Measurements from ENCODE around the gene MYO18B.
"Not testable (repeated sequence)": the region's sequence is repeated elsewhere in the genome, so short reads cannot be mapped to it uniquely, and the experiment has no call there.

MYO18B gene, protein sequence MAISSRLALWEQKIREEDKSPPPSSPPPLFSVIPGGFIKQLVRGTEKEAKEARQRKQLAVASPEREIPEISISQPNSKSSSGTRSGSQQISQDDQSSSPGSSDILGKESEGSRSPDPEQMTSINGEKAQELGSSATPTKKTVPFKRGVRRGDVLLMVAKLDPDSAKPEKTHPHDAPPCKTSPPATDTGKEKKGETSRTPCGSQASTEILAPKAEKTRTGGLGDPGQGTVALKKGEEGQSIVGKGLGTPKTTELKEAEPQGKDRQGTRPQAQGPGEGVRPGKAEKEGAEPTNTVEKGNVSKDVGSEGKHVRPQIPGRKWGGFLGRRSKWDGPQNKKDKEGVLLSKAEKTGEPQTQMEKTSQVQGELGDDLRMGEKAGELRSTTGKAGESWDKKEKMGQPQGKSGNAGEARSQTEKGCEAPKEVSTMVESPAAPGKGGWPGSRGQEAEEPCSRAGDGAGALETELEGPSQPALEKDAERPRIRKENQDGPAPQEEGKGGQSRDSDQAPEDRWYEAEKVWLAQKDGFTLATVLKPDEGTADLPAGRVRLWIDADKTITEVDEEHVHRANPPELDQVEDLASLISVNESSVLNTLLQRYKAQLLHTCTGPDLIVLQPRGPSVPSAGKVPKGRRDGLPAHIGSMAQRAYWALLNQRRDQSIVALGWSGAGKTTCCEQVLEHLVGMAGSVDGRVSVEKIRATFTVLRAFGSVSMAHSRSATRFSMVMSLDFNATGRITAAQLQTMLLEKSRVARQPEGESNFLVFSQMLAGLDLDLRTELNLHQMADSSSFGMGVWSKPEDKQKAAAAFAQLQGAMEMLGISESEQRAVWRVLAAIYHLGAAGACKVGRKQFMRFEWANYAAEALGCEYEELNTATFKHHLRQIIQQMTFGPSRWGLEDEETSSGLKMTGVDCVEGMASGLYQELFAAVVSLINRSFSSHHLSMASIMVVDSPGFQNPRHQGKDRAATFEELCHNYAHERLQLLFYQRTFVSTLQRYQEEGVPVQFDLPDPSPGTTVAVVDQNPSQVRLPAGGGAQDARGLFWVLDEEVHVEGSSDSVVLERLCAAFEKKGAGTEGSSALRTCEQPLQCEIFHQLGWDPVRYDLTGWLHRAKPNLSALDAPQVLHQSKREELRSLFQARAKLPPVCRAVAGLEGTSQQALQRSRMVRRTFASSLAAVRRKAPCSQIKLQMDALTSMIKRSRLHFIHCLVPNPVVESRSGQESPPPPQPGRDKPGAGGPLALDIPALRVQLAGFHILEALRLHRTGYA (N-terminal part only)

DNA sequence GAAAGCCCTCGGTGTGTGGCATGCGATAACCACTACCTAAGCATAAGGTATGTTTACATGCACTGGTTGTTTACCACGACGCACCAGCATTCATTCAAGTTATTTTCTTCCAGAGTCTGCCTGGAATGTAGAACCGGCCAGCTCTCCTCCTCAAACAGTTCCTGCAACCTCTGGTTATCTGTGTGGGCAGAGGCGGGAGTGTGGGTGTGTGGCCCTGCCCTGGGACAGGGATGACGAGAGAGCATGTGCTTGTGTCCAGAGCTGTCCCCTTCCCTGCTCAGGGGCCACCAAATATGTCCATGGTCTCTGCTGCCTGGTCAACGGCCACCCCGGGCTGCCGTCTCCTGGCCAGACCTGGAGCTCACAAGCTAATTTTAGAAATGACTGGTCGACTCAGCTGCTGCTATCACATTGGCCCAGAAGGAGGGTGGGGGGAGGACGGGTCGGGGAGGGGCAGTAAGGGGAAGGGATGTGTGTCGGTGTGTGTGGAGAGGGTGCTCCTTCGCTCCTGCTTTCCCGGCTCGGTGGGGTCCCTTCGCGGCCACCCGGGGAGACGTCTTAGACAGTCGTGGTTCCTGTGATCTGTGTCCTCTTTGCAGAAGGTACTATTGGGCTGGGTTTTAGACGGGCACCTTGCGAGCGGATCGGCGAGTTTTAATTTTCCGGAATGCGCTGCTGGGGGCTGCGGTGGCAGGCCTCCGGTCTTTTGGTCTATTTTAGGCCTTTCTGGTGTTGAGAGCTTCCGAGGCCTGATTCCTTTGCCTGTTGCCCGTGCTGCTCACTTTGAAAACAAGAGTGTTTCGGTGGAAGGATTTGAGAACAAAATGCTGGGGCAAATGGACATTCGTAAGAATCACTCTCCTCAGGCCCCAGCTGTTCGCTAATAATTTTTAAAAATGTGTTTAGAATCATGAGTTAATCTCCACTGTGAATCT, at the start of gene MYO18B:
Gene MYO18B (plus strand): TSS at position 497 of the 935 bp plus-strand sequence. CDS start 18,905 bp downstream, outside the sequence.
- no peak for DNase-seq (ENCODE audit: low read depth)

DNA sequence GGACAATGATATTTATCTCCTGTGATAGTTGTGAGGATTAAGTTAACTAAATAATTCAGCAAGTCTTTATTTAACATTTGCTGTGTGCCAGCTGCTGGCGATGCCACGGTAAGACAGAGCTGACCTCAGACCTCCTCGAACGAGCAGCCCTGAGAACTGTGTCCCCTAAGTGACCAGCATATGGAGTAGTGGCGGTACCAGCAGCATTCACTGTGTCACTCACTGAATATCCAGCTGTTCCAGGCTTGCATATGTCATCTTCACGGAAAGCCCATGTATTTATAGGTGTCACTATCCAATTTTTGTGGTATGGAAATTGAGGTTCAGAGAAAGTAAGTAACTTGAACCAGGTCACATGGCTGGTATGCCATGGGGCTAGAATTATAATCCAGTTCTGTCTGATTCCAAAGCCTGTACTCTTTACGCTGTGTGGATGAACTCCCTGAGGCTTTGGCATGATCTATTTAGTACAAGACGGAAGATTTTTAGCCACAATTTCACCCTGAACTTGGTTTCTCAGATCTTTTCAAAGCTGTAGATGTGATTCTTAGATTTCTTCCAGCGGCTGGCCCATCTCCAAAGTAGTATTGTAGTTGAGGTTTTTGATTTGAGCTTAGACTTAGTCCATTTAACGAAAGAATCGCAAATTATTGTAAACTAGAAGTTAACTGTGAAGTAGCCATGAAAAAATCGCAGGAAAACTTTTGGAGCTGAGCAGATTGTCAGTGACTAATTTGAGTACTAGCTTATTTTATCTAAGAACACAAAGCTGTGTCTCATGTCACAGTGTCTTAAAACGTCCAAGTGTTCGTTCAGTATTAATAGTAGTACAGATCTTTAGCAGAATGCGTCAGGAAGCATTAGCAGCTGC, 49.4 kb upstream of the MYO18B start:
- DNase-seq (ENCODE audit: low read depth), result no peak

DNA sequence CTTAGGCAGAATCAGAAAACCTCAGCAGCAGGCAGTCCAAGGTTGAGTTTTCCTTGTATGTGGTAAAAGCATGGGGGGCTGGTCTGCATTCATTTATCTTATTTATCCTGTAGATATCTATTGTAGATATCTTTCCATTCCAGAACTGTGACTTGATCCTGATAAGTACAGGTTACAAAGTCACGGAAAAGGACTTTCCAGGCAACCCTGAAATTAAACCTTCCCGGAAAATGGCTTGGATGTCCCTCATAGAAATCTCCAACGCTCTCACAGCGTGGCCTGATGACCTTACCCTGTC, 48.8 kb upstream of the MYO18B start:
- DNase-seq (ENCODE audit: low read depth), result no peak

GRCh38 chr22:25694196-25694907, 47.6 kb upstream of the MYO18B start:
- DNase-seq (ENCODE audit: low read depth), result no peak

GRCh38 chr22:25695146-25695545, 46.8 kb upstream of the MYO18B start:
- no peak for DNase-seq (ENCODE audit: low read depth)

GRCh38 chr22:25696763-25697162, 45.2 kb upstream of the MYO18B start:
- no peak for DNase-seq (ENCODE audit: low read depth)

DNA sequence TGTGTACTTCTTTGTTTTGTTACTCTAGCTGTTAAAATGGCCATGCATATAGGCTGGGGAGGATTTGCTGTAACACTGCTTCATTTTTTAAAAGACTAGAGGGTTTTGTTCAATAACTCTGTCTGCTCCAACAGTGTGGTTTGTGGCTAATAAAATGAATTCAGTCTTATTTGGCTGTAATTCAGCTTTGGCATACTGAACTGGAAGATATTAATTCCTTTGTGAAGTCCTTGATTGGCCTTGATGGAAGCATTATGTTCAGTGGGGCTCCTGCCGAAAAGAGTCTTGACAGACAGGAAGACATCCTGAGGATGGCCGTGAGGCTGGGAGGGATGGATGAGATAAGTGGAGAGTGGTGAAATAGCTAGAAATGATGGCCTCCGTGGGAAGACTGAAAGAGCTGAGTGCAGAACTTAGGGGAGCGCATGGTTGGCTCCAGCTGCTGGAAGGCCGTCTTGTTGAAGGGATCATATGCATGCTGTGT, 44.8 kb upstream of the MYO18B start:
- DNase-seq (ENCODE audit: low read depth), result no peak

GRCh38 chr22:25697978-25698377, 44.0 kb upstream of the MYO18B start:
- DNase-seq (ENCODE audit: low read depth), result no peak

- DNase-seq (ENCODE audit: low read depth), result no peak
Observed at GRCh38 chr22:25698461-25698860, 43.5 kb upstream of the MYO18B start.

GRCh38 chr22:25698978-25699377, 43.0 kb upstream of the MYO18B start:
- DNase-seq (ENCODE audit: low read depth), result no peak

- no peak for DNase-seq (ENCODE audit: low read depth)
Observed at GRCh38 chr22:25701056-25701780, 40.8 kb upstream of the MYO18B start.

GRCh38 chr22:25702040-25702439, 39.9 kb upstream of the MYO18B start:
- no peak for DNase-seq (ENCODE audit: low read depth)

DNA sequence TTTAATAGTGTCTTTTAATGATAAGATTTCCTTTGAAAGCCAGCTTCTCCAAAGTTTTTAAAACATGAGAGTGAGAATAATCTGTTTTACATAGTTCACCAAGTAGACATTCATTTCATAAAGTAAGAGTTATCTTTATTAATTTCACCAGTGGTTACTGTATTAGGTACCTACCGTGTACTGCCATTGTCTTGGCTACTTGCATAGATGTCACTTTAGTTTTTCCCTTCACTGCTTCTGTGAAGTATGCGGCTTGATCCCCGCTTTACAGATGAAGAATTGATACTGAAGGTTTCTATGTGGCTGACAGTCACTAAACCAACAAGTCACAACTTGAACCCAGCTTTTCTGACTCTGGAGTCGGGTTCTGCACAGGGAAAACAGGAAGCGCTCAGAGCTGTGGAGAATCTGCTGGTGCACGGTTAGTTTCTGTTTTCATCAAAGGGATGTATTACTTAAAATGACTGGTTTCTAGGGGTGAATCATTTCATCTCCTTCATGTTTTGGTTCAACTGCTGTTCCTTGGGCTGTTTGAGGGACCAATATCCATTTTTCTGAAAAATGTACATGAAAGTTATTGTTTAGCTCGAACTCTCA, 39.3 kb upstream of the MYO18B start:
- DNase-seq (ENCODE audit: low read depth), result no peak

DNA sequence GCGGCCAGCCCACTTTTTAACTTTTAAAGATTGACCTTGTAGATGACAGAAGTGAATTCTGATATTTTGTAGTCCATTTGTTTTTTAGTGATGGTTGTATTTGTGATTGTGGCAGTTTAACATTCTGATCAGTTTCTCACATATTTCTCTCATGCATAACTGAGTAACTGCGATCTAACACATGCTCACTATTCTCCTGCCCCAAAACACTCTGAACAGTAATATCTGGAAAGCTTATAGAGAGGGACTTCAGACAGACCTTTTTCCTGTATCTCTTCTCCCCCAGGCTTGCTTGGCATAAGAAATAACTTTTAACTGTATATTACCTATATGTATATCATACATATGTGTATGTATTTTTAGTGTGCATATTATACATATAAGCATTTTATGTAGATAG, 37.3 kb upstream of the MYO18B start:
- DNase-seq (ENCODE audit: low read depth), result no peak

- no peak for DNase-seq (ENCODE audit: low read depth)
Observed at GRCh38 chr22:25706197-25706596, 35.8 kb upstream of the MYO18B start.

DNA sequence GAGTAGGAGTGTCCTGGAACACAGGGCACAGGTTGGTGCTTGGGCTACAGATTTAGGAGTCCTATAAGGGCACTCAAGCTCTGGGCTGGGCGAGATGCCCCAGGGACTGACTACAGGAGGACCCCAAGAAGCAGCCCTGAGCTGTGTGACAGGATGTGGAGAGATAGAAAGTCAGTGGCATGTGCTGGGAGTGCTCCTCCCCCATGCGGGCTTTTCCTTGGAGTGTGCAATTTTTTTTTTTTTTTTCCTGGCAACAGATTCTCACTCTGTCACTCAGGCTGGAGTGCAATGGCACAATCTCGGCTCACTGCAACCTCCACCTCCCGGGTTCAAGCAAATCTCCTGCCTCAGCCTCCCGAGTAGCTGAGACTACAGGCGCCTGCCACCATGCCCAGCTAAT, 33.6 kb upstream of the MYO18B start:
- not testable (repeated sequence) for DNase-seq (ENCODE audit: low read depth)

- DNase-seq (ENCODE audit: low read depth), result no peak
Observed at GRCh38 chr22:25709758-25710157, 32.2 kb upstream of the MYO18B start.

GRCh38 chr22:25710501-25710900, 31.5 kb upstream of the MYO18B start:
- no peak for DNase-seq (ENCODE audit: low read depth)
